ENCODE results near the gene KCNG4.

DNA sequence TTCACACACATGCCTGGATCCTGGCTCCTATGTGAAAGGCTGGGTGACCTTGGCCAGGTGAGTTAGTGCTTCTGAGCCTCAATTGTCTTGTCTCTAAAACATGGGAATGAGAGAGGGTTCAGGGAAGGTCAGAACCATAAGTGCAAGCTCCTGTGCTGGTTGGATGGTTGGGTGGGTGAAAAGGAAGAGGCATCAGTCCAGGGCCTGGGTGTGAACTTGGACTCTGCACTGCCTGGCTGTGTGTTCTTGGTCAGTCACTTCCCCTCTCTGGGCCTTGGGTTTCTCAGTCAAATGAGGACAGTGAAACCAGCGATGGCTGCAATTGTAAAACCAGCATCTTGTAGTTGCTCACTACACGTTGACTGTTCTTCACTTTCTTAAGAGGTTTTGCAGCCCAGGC, 643 bp upstream of the KCNG4 start:
- TF ChIP-seq POLR2A (IDR thresholded peaks at IDR 0.05): no peak
- TF ChIP-seq, protein P1, sequence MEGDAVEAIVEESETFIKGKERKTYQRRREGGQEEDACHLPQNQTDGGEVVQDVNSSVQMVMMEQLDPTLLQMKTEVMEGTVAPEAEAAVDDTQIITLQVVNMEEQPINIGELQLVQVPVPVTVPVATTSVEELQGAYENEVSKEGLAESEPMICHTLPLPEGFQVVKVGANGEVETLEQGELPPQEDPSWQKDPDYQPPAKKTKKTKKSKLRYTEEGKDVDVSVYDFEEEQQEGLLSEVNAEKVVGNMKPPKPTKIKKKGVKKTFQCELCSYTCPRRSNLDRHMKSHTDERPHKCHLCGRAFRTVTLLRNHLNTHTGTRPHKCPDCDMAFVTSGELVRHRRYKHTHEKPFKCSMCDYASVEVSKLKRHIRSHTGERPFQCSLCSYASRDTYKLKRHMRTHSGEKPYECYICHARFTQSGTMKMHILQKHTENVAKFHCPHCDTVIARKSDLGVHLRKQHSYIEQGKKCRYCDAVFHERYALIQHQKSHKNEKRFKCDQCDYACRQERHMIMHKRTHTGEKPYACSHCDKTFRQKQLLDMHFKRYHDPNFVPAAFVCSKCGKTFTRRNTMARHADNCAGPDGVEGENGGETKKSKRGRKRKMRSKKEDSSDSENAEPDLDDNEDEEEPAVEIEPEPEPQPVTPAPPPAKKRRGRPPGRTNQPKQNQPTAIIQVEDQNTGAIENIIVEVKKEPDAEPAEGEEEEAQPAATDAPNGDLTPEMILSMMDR (IDR thresholded peaks at IDR 0.05): no peak
